BLaER1 (cell line): Measurements from ENCODE around the gene SLC9B1.
A peak's percentile ranks its signal among the peaks of the same experiment; 100 is the strongest.
"Not testable (repeated sequence)": the region's sequence is repeated elsewhere in the genome, so short reads cannot be mapped to it uniquely, and the experiment has no call there.

Source experiments
- H3K27ac ChIP-seq: shearing (Covaris generic); formaldehyde crosslinking; 2 replicates; pipeline ENCODE4 v1.8.1; 2022
- H3K27me3 ChIP-seq: shearing (Covaris generic); formaldehyde crosslinking; 2 replicates; pipeline ENCODE4 v1.8.1; 2022
- H3K36me3 ChIP-seq: shearing (Covaris generic); formaldehyde crosslinking; 2 replicates; pipeline ENCODE4 v1.8.1; 2022
- H3K4me1 ChIP-seq: shearing (Covaris generic); formaldehyde crosslinking; 2 replicates; pipeline ENCODE4 v1.8.1; 2022
- H3K4me2 ChIP-seq: shearing (Covaris generic); formaldehyde crosslinking; 2 replicates; pipeline ENCODE4 v1.8.1; 2022
- H3K4me3 ChIP-seq: shearing (Covaris generic); formaldehyde crosslinking; 2 replicates; pipeline ENCODE4 v1.8.1; 2022
- H3K9ac ChIP-seq: shearing (Covaris generic); formaldehyde crosslinking; 2 replicates; pipeline ENCODE4 v1.8.1; 2022
- H3K9me3 ChIP-seq: shearing (Covaris generic); formaldehyde crosslinking; 2 replicates; pipeline ENCODE4 v1.8.1; 2022
- H4K20me1 ChIP-seq: shearing (Covaris generic); formaldehyde crosslinking; 2 replicates; pipeline ENCODE4 v1.8.1; 2022
- Cebpa-rat ChIP-seq: shearing (Covaris generic); IDR thresholded peaks from 2 replicates; pipeline ENCODE4 v1.8.1; 2022

SLC9B1 gene

DNA sequence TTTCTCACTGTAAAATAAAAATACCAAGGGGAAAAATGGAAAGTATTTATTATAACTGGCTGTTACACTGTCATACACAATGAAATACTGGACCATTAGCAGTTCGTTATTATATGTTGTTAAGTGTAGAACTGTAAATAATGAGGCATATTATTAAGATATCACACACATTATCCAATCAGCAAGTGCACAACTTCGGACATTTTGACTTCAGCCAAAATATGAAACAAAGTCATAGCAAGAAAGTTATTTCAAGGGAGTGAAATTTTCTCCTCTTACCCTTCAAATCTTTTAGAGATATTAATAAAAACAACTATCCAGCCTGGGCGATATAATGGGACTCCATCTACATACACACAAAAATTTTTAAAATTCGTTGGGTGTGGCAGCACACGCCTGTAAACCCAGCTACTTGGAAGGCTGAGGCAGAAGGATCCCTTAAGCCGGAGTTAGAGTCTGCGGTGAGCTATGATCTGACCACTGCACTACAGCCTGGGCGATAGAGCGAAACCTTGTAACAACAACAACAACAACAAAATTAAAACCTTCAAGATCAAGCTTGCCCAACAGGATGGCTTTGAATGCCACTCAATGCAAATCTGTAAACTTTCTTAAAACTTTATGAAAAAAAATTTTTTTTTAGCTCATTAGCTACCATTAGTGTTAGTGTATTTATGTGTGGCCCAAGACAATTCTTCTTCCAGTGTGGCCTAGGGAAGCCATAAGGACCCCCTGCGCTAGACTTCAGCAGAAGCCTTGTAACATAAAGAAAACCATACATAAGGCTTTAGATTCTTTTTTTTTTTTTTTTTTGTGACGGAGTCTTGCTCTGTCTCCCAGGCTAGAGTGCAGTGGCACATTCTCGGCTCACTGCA is 152.0 kb downstream of the SLC9B1 start:
- peak overlapping the region; percentile 72 for H3K4me3 ChIP-seq
- TF ChIP-seq Cebpa-rat = no peak
- peak overlapping the region; percentile 89 for H3K9ac ChIP-seq
- H3K27ac ChIP-seq = peak overlapping the region; percentile 92
- peaks cover 13% of the 10 kb centered on the region for H3K9me3 ChIP-seq
- H3K4me2 ChIP-seq = peak overlapping the region; percentile 88
- H3K36me3 ChIP-seq = peaks cover 21% of the 10 kb centered on the region
- H3K27me3 ChIP-seq = no peaks in the 10 kb centered on the region
- H4K20me1 ChIP-seq = no peaks in the 10 kb centered on the region
- H3K4me1 ChIP-seq = peaks cover 41% of the 10 kb centered on the region

DNA sequence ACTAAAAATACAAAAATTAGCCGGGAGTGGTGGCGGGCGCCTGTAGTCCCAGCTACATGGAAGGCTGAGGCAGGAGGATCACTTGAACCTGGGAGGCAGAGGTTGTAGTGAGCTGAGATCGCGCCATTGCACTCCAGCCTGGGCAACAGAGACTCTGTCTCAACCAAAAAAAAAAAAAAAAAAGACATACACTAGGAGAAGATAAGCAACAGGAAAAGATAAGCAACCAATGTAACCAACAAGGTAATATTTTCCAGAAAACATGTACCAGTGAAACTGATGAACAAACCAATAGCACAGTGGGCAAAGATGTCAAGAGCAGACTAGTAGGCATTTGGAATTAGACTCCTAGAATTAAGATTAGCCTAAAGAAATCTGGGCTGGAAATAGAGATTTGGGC is 154.2 kb downstream of the SLC9B1 start:
- not testable (repeated sequence) for H3K27ac ChIP-seq, H4K20me1 ChIP-seq, H3K4me3 ChIP-seq, H3K4me2 ChIP-seq, H3K27me3 ChIP-seq, H3K9ac ChIP-seq
- peaks cover 25% of the 10 kb centered on the region for H3K4me1 ChIP-seq
- H3K36me3 ChIP-seq = peaks cover 27% of the 10 kb centered on the region
- peaks cover 22% of the 10 kb centered on the region for H3K9me3 ChIP-seq

DNA sequence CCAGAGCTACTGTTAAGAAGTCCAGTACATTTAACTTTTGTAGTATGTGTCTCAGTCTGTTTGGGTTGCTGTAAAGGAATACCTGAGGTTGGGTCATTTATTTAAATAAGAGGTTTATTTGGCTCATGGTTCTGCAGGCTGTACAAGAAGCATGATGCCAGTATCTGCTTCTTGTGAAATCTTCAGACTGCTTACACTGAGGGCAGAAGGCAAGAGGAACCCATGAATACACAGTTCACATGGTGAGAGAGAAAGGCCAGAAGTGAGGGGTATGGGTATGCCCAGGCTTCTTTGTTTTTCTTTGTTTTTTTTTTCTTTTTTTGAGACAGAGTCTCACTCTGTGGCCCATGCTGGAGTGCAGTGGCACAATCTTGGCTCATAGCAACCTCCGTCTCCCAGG is 156.8 kb downstream of the SLC9B1 start:
- H4K20me1 ChIP-seq = no peaks in the 10 kb centered on the region
- H3K27me3 ChIP-seq = no peaks in the 10 kb centered on the region
- H3K4me3 ChIP-seq = no peak overlapping the region
- peaks cover 15% of the 10 kb centered on the region for H3K4me1 ChIP-seq
- H3K4me2 ChIP-seq = no peak overlapping the region
- no peak overlapping the region for H3K27ac ChIP-seq
- H3K9me3 ChIP-seq = peaks cover 41% of the 10 kb centered on the region
- H3K9ac ChIP-seq = no peak overlapping the region
- peaks cover 42% of the 10 kb centered on the region for H3K36me3 ChIP-seq
- TF ChIP-seq Cebpa-rat = no peak

DNA sequence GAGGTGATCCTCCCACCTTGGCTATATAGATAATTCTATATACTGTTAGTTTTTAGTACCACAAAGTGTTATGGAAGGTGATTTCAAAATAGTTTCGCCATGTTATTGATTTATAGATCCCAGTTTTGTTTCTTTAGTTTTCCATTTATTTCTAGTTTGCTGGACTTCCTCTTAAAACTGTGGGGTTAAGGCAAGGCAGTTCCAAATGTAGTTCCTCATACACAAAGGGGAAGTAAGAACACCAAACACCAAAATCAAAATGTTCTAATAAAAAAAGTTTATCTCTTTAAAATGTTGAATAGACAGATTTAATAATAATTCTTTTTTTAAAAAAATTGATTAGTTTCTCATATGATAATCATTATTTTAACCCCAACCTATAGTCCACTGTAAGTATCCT is 157.5 kb downstream of the SLC9B1 start:
- Histone ChIP-seq H3K9ac (no peak overlapping the region), H3K27ac (no peak overlapping the region), H3K36me3 (peaks cover 42% of the 10 kb centered on the region), H3K4me1 (peaks cover 8% of the 10 kb centered on the region; the same call in 1 of the 2 replicates), H3K4me2 (no peak overlapping the region), H3K4me3 (no peak overlapping the region), H3K27me3 (no peaks in the 10 kb centered on the region), H3K9me3 (peaks cover 41% of the 10 kb centered on the region), H4K20me1 (no peaks in the 10 kb centered on the region)
- no peak for TF ChIP-seq Cebpa-rat

DNA sequence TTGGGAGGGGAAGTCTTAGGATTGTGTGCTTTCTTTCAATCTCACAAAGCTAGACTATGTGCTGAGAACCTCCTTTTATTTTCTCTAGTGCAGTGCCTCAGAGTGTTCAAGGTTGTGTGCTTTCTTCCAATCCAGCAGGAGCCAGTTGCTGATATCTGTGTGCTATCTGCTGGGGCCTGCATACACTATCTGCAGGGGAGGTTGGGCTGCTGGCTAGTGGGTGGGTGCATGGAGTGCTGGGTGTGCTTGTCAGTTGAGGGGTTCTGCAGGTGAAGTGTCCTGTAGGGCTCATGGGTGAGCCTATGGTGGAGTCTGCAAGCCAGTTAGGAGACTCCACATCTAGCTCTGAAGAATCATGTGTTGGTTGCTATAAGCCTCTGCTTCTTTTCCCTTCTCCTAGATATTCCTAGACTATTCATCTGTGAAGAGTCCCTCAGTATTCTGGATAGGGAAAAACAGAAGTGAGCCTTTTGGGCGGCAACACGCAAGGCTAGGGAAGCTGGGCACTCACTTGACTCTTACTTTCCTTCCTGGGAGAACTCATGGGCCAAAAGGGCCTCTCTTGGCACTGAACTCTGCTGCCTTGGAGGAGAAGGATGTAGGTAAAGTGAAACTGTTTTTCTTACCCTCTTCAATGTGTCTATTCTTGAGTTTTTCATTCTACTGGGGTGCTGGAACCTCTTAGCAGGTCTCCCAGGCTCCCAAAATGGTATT is 158.7 kb downstream of the SLC9B1 start:
- TF ChIP-seq Cebpa-rat = no peak
- H3K9ac ChIP-seq = no peak overlapping the region
- H3K4me3 ChIP-seq = no peak overlapping the region
- no peaks in the 10 kb centered on the region for H3K4me1 ChIP-seq
- H3K36me3 ChIP-seq = peaks cover 42% of the 10 kb centered on the region
- H4K20me1 ChIP-seq = no peaks in the 10 kb centered on the region
- H3K27ac ChIP-seq = no peak overlapping the region
- H3K9me3 ChIP-seq = peaks cover 41% of the 10 kb centered on the region
- H3K27me3 ChIP-seq = no peaks in the 10 kb centered on the region
- no peak overlapping the region for H3K4me2 ChIP-seq

DNA sequence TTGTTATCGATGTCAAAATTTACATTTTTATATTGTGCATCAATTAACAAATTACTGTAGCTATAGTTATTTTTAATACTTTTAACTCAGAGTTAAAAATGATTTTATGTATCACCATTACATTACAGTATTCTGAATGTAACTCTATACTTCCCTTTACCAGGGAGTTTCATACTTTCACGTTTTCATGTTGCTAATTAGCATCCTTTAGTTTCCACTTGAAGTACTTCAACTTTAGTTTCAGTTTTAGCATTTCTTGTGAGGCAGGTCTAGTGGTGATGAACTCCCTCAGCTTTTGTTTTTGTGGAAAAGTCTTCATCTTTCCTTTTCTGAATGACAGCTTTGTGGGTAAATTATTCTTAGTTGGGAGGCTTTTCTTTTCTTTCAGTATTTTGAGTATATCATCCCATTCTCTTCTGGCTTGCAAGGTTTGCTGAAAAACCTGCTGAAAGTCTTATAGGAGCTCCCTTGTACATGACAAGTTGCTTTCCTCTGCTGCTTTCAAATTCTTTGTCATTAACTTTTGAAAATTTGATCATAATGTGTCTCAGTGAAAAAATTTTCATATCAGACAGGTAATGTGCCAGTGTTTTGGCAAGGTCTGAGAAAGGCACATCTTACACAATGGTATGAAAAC is 160.6 kb downstream of the SLC9B1 start:
- H3K4me2 ChIP-seq = no peak overlapping the region
- H3K9me3 ChIP-seq = peaks cover 41% of the 10 kb centered on the region
- H3K9ac ChIP-seq = no peak overlapping the region
- H3K27me3 ChIP-seq = no peaks in the 10 kb centered on the region
- H3K27ac ChIP-seq = no peak overlapping the region
- H3K4me3 ChIP-seq = no peak overlapping the region
- H3K36me3 ChIP-seq = peaks cover 37% of the 10 kb centered on the region
- TF ChIP-seq Cebpa-rat = no peak
- H3K4me1 ChIP-seq = no peaks in the 10 kb centered on the region
- no peaks in the 10 kb centered on the region for H4K20me1 ChIP-seq
